H9 (cell line): Measurements from ENCODE around the gene L3MBTL1. TPM values are rescaled to one million over a fixed set of nuclear protein-coding genes. Genes with fewer than 3 reads are reported as not detected.

Source experiments
- DNase-seq: peaks from one replicate; pipeline ENCODE4 v3.0.0-alpha.2; 2017
- H2AFZ ChIP-seq: one replicate; pipeline ENCODE4 v1.6.1; 2013; ENCODE audit warnings: mild to moderate bottlenecking, low read length, control low read depth, moderate library complexity
- H2AK5ac ChIP-seq: 2 replicates; pipeline ENCODE4 v1.6.1; 2013; ENCODE audit warnings: low read length, control low read depth, mixed read lengths; ENCODE audit not compliant: insufficient read length
- H2BK120ac ChIP-seq: one replicate; pipeline ENCODE4 v1.6.1; 2013; ENCODE audit warnings: low read depth, mild to moderate bottlenecking, low read length, control low read depth, inconsistent platforms; ENCODE audit not compliant: poor library complexity, severe bottlenecking
- H2BK12ac ChIP-seq: 2 replicates; pipeline ENCODE4 v1.6.1; 2013; ENCODE audit warnings: low read length, control low read depth, mixed read lengths, low read depth; ENCODE audit not compliant: insufficient read length
- H2BK15ac ChIP-seq: 2 replicates; pipeline ENCODE4 v1.6.1; 2013; ENCODE audit warnings: low read depth, low read length, control low read depth
- H2BK20ac ChIP-seq: one replicate; pipeline ENCODE4 v1.6.1; 2013; ENCODE audit warnings: low read depth, mild to moderate bottlenecking, low read length, control low read depth, inconsistent platforms; ENCODE audit not compliant: poor library complexity, severe bottlenecking
- H2BK5ac ChIP-seq: 2 replicates; pipeline ENCODE4 v1.6.1; 2013; ENCODE audit warnings: low read length, control low read depth, mixed read lengths; ENCODE audit not compliant: insufficient read length
- H3K14ac ChIP-seq: 2 replicates; pipeline ENCODE4 v1.6.1; 2013; ENCODE audit warnings: low read length, control low read depth; ENCODE audit not compliant: insufficient read depth
- H3K18ac ChIP-seq: 2 replicates; pipeline ENCODE4 v1.6.1; 2013; ENCODE audit warnings: low read depth, mild to moderate bottlenecking, mixed read lengths, low read length, control low read depth; ENCODE audit not compliant: insufficient read length
- H3K23ac ChIP-seq: 2 replicates; pipeline ENCODE4 v1.6.1; 2013; ENCODE audit warnings: low read length, control low read depth, mixed read lengths, low read depth; ENCODE audit not compliant: insufficient read length
- H3K23me2 ChIP-seq: 2 replicates; pipeline ENCODE4 v1.6.1; 2013; ENCODE audit warnings: low read depth, mild to moderate bottlenecking, mixed read lengths, low read length, control low read depth; ENCODE audit not compliant: insufficient read length, poor library complexity, severe bottlenecking
- H3K27ac ChIP-seq: 2 replicates; pipeline ENCODE4 v1.5.1; 2013; ENCODE audit warnings: low read length, control low read depth, mixed read lengths, low read depth; ENCODE audit not compliant: insufficient read length
- H3K27me3 ChIP-seq: 2 replicates; pipeline ENCODE4 v1.6.1; 2013; ENCODE audit warnings: low read length, control low read depth, inconsistent platforms; ENCODE audit not compliant: insufficient read depth
- H3K4ac ChIP-seq: 2 replicates; pipeline ENCODE4 v1.6.1; 2013; ENCODE audit warnings: low read depth, mild to moderate bottlenecking, control low read depth, inconsistent platforms, low read length, moderate library complexity
- H3K4me1 ChIP-seq: 2 replicates; pipeline ENCODE4 v1.6.1; 2013; ENCODE audit warnings: low read length, control low read depth, inconsistent platforms; ENCODE audit not compliant: insufficient read depth
- H3K4me2 ChIP-seq: 2 replicates; pipeline ENCODE4 v1.6.1; 2013; ENCODE audit warnings: low read length, control low read depth, mixed read lengths; ENCODE audit not compliant: insufficient read length, insufficient read depth
- H3K56ac ChIP-seq: 2 replicates; pipeline ENCODE4 v1.6.1; 2013; ENCODE audit warnings: low read depth, mild to moderate bottlenecking, mixed read lengths, low read length, control low read depth; ENCODE audit not compliant: insufficient read length
- H3K79me1 ChIP-seq: 2 replicates; pipeline ENCODE4 v1.6.1; 2013; ENCODE audit warnings: low read depth, mild to moderate bottlenecking, moderate library complexity, low read length, control low read depth, inconsistent platforms; ENCODE audit not compliant: insufficient read depth, poor library complexity, severe bottlenecking
- H3K79me2 ChIP-seq: 2 replicates; pipeline ENCODE4 v1.6.1; 2013; ENCODE audit warnings: low read length, control low read depth, inconsistent platforms; ENCODE audit not compliant: insufficient read depth
- H3K9ac ChIP-seq: 2 replicates; pipeline ENCODE4 v1.6.1; 2013; ENCODE audit warnings: low read length, control low read depth, mixed read lengths; ENCODE audit not compliant: insufficient read length; ENCODE audit errors: extremely low read depth
- H3K9me3 ChIP-seq: one replicate; pipeline ENCODE4 v1.6.1; 2013; ENCODE audit warnings: low read depth, low read length, inconsistent platforms; ENCODE audit not compliant: control insufficient read depth
- H3T11ph ChIP-seq: one replicate; pipeline ENCODE4 v1.6.1; 2013; ENCODE audit warnings: mild to moderate bottlenecking, low read length, control low read depth, inconsistent platforms
- H4K20me1 ChIP-seq: one replicate; pipeline ENCODE4 v1.6.1; 2013; ENCODE audit not compliant: control insufficient read depth, insufficient read length, insufficient read depth
- H4K5ac ChIP-seq: 2 replicates; pipeline ENCODE4 v1.6.1; 2013; ENCODE audit warnings: low read depth, mild to moderate bottlenecking, mixed read lengths, low read length, control low read depth; ENCODE audit not compliant: insufficient read length
- H4K8ac ChIP-seq: replicated peaks from 2 replicates; pipeline ENCODE4 v1.6.1; 2013; ENCODE audit warnings: low read length, control low read depth, mixed read lengths, low read depth; ENCODE audit not compliant: insufficient read length
- H4K91ac ChIP-seq: 2 replicates; pipeline ENCODE4 v1.6.1; 2013; ENCODE audit warnings: low read depth, mild to moderate bottlenecking, moderate library complexity, mixed read lengths, low read length, control low read depth; ENCODE audit not compliant: insufficient read length
- H3K27ac Mint-ChIP-seq, 3 experiments: 2 replicates in 2 of 3; 3 replicates in 1 of 3; pipeline ENCODE4 v1.8.0; 2020 to 2021; ENCODE audit warnings: mixed read lengths in 3 of 3, mild to moderate bottlenecking in 1 of 3, moderate library complexity in 1 of 3
- H3K27me3 Mint-ChIP-seq: 2 replicates; pipeline ENCODE4 v1.8.0; 2021; ENCODE audit warnings: low read depth, mild to moderate bottlenecking, moderate library complexity, mixed read lengths
- H3K36me3 Mint-ChIP-seq, 3 experiments: 2 replicates in 2 of 3; 3 replicates in 1 of 3; pipeline ENCODE4 v1.8.0; 2020 to 2021; ENCODE audit warnings: low read depth in 3 of 3, mixed read lengths in 3 of 3; ENCODE audit not compliant: insufficient read depth in 1 of 3
- H3K4me1 Mint-ChIP-seq, 2 experiments: 2 replicates each; pipeline ENCODE4 v1.8.0; 2020; ENCODE audit warnings: mixed read lengths in 2 of 2
- H3K4me3 Mint-ChIP-seq, 2 experiments: 2 replicates in 1 of 2; 3 replicates in 1 of 2; pipeline ENCODE4 v1.8.0; 2020 to 2021; ENCODE audit warnings: mild to moderate bottlenecking in 2 of 2, mixed read lengths in 2 of 2, moderate library complexity in 1 of 2
- H3K9me3 Mint-ChIP-seq, 2 experiments: 2 replicates in 1 of 2; 3 replicates in 1 of 2; pipeline ENCODE4 v1.8.0; 2020; ENCODE audit warnings: mild to moderate bottlenecking in 2 of 2, mixed read lengths in 2 of 2, moderate library complexity in 1 of 2
- CTCF ChIP-seq: fragments of 200-600 bp; sonication (generic); conservative IDR thresholded peaks from 3 replicates; pipeline ENCODE4 v1.8.0; 2021; ENCODE audit warnings: antibody characterized with exemption, mild to moderate bottlenecking
- WGBS: extraction: QIAGEN DNeasy Blood & Tissue Kit; methylation state at CpG from one replicate; pipeline ENCODE4 v1.1.7; 2013; ENCODE audit warnings: missing lambda C conversion rate, low lambda C conversion rate, mixed read lengths; ENCODE audit not compliant: insufficient read length; ENCODE audit errors: extremely low coverage; 5-methylcytosine and 5-hydroxymethylcytosine counted together
- total RNA-seq: library from RNA; stranded (reverse); gene quantifications from 2 replicates; pipeline ENCODE4 v1.2.1, GENCODE V29; 2021

The L3MBTL1 gene
- total RNA-seq, 1 experiment from 2014 or later = 19.9 TPM

- Histone ChIP-seq H3K9ac (no peak overlapping the region), H2AFZ (no peak overlapping the region), H3K23ac (no peak overlapping the region), H2BK15ac (no peak overlapping the region), H3K79me1 (no peaks in the 10 kb centered on the region), H3K79me2 (no peaks in the 10 kb centered on the region), H4K5ac (no peak overlapping the region), H3K27me3 (no peaks in the 10 kb centered on the region), H3K27ac (no peak overlapping the region), H2BK20ac (no peak overlapping the region), H2BK120ac (no peak overlapping the region), H3K56ac (no peak overlapping the region), H3K14ac (no peak overlapping the region), H4K8ac (no peak overlapping the region), H3K4me1 (no peaks in the 10 kb centered on the region), H2AK5ac (no peak overlapping the region), H3K4me2 (no peak overlapping the region), H3K9me3 (no peaks in the 10 kb centered on the region), H3K23me2 (no peaks in the 10 kb centered on the region), H3K4ac (no peak overlapping the region), H3K18ac (no peak overlapping the region), H3T11ph (no peak overlapping the region), H2BK5ac (no peak overlapping the region), H4K91ac (no peak overlapping the region), H2BK12ac (no peak overlapping the region), H4K20me1 (no peaks in the 10 kb centered on the region)
- H3K4me1 Mint-ChIP-seq = peaks cover 3% of the 10 kb centered on the region in 2 experiments; a peak in 3 of 4 replicates
- no CpG with 5 or more reads among the region's 8 CpGs for WGBS
- no peak overlapping the region for H3K4me3 Mint-ChIP-seq
- no peak overlapping the region for H3K27ac Mint-ChIP-seq
- TF ChIP-seq CTCF = no peak
- H3K36me3 Mint-ChIP-seq = no peaks in the 10 kb centered on the region
- no peaks in the 10 kb centered on the region for H3K27me3 Mint-ChIP-seq
- no peaks in the 10 kb centered on the region for H3K9me3 Mint-ChIP-seq
- DNase-seq = no peak
Observed at GRCh38 chr20:43572891-43573290, 65.4 kb downstream of the L3MBTL1 start.
